ENCODE measurements around the gene SENP5.

DNA sequence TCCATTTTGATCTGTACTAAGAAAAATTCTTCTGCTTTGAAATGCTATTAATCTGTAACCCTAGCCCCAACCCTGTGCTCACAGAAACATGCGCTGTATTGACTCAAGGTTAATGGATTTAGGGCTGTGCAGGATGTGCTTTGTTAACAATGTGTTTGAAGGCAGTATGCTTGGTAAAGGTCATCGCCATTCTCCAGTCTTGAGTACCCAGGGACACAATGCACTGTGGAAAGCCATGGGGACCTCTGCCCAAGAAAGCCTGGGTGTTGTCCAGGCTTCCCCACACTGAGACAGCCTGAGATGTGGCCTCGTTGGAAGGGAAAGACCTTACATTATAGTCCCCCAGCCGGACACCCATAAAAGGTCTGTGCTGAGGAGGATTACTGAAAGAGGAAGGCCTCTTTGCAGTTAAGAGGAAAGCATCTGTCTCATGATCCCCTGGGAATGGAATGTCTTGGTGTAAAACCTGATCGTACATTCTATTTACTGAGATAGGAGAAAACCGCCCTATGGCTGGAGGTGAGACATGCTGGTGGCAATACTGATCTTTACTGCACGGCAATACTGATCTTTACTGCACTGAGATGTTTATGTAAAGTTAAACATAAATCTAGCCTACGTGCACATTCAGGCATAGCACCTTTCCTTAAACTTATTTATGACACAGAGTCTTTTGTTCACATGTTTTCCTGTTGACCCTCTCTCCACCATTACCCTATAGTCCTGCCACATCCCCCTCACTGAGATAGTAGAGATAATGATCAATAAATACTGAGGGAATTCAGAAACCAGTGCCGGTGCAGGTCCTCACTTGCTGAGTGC is 94.6 kb downstream of the SENP5 start:
- no peak for TF ChIP-seq EZH2phosphoT487 (IDR thresholded peaks at IDR 0.05; ENCODE audit: insufficient read depth, low read depth)
- no peak for TF ChIP-seq EZH2 (IDR thresholded peaks at IDR 0.05; ENCODE audit: insufficient read depth, poor library complexity, severe bottlenecking)

All from GM23248 (cell line).